ENCODE measurements around the gene WNT5A.
A peak's percentile ranks its signal among the peaks of the same experiment; 100 is the strongest.

WNT5A gene

GRCh38 chr3:55439657-55440056 lies 47.4 kb downstream of the WNT5A start:
- no peak overlapping the region for H3K27ac ChIP-seq
- no peak overlapping the region for H3K4me3 ChIP-seq
- peak; percentile 53 for DNase-seq (ENCODE audit: low spot score)
- TF ChIP-seq CTCF (IDR thresholded peaks at IDR 0.05), result no peak

- Histone ChIP-seq H3K4me3 (no peak overlapping the region), H3K27ac (no peak overlapping the region)
- no peak for DNase-seq (ENCODE audit: low spot score)
- no peak for TF ChIP-seq CTCF (IDR thresholded peaks at IDR 0.05)
These were observed 50.5 kb downstream of the WNT5A start for GRCh38 chr3:55436644-55437043.

GRCh38 chr3:55435491-55435890 lies 51.6 kb downstream of the WNT5A start:
- DNase-seq (ENCODE audit: low spot score), result no peak
- no peak for TF ChIP-seq CTCF (IDR thresholded peaks at IDR 0.05)
- H3K4me3 ChIP-seq, result no peak overlapping the region
- no peak overlapping the region for H3K27ac ChIP-seq

GRCh38 chr3:55434789-55435188 lies 52.3 kb downstream of the WNT5A start:
- Histone ChIP-seq H3K4me3 (no peak overlapping the region), H3K27ac (no peak overlapping the region)
- DNase-seq (ENCODE audit: low spot score), result no peak
- TF ChIP-seq CTCF (IDR thresholded peaks at IDR 0.05), result no peak

GRCh38 chr3:55431041-55431440 lies 56.1 kb downstream of the WNT5A start:
- Histone ChIP-seq H3K27ac (no peak overlapping the region), H3K4me3 (no peak overlapping the region)
- no peak for DNase-seq (ENCODE audit: low spot score)
- TF ChIP-seq CTCF (IDR thresholded peaks at IDR 0.05), result no peak

DNA sequence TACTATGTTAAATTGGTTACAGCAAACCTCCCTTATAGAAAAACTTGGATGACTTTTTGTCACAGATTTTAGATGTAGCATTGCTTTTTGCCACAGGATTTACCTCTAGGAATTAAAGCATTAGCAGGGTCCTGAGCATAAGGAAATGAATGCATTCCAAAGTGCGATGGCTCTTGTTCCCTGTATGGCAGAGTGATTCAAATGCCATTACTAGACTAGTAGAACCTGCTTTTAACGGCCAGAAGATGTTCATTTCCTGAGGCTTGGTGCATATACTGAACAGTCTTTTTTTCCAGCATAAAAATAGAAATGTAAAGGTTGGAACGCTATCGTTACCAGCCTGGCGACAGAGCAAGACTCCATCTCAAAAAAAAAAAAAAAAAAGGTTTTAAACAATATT lies 59.4 kb downstream of the WNT5A start:
- H3K27ac ChIP-seq, result no peak overlapping the region
- DNase-seq (ENCODE audit: low spot score), result no peak
- H3K4me3 ChIP-seq, result no peak overlapping the region
- no peak for TF ChIP-seq CTCF (IDR thresholded peaks at IDR 0.05)

GRCh38 chr3:55426486-55426885 lies 60.6 kb downstream of the WNT5A start:
- no peak for TF ChIP-seq CTCF (IDR thresholded peaks at IDR 0.05)
- Histone ChIP-seq H3K4me3 (no peak overlapping the region), H3K27ac (no peak overlapping the region)
- DNase-seq (ENCODE audit: low spot score), result no peak

Measured in coronary artery (tissue), 2 donors.